ENCODE data around the gene EXOC6B. TPM values are rescaled to one million over a fixed set of nuclear protein-coding genes. Genes with fewer than 3 reads are reported as not detected.
A peak's percentile ranks its signal among the peaks of the same experiment; 100 is the strongest.

The EXOC6B gene
- total RNA-seq, 1 donor from 2014 or later: 13.8 TPM

- no peak overlapping the region for H3K4me3 Mint-ChIP-seq
- POLR2A ChIA-PET: no interaction called here
These were observed 674.9 kb downstream of the EXOC6B start for GRCh38 chr2:72150861-72151356.

GRCh38 chr2:72150157-72150860 is 675.5 kb downstream of the EXOC6B start:
- peaks cover 41% of the 10 kb centered on the region for H3K4me1 Mint-ChIP-seq
- peak overlapping the region; percentile 80 for H3K4me3 Mint-ChIP-seq
- peak overlapping the region; percentile 19 for H3K27ac Mint-ChIP-seq
- no peak for TF ChIP-seq CTCF (IDR thresholded peaks at IDR 0.05)
- ChIA-PET CTCF (interaction anchor here (0.7 to 1.3 kb wide), 8 partner anchors 11 to 620 kb away, joined by 3 to 19 read pairs (median 4); no protein-coding TSS in a partner anchor), POLR2A (no interaction called here)
- intact Hi-C loops (cut with micrococcal nuclease): loop anchor here (1.0 to 5.0 kb wide), 2 partner anchors 602 to 848 kb away; no protein-coding TSS in a partner anchor
- peaks cover 65% of the 10 kb centered on the region for H3K27me3 Mint-ChIP-seq
- ATAC-seq (ENCODE audit: low read depth): peak; percentile 66
- DNase-seq: no peak
- peaks cover 4% of the 10 kb centered on the region for H3K9me3 Mint-ChIP-seq
- no peaks in the 10 kb centered on the region for H3K36me3 Mint-ChIP-seq (ENCODE audit: low read depth)

More at GRCh38 chr2:72150861-72151356, 674.9 kb downstream of the EXOC6B start:
- ATAC-seq (ENCODE audit: low read depth): no peak
- peaks cover 35% of the 10 kb centered on the region for H3K4me1 Mint-ChIP-seq
- no peak for DNase-seq
- CTCF ChIA-PET: interaction anchor here (1.0 to 1.3 kb wide), 5 partner anchors 10 to 620 kb away, joined by 3 to 19 read pairs (median 4); no protein-coding TSS in a partner anchor
- no peak for TF ChIP-seq CTCF (IDR thresholded peaks at IDR 0.05)
- peaks cover 4% of the 10 kb centered on the region for H3K9me3 Mint-ChIP-seq
- no peak overlapping the region for H3K27ac Mint-ChIP-seq
- H3K36me3 Mint-ChIP-seq (ENCODE audit: low read depth): no peaks in the 10 kb centered on the region
- intact Hi-C loops (cut with micrococcal nuclease): loop anchor here (1.0 to 5.0 kb wide), 2 partner anchors 603 to 849 kb away; no protein-coding TSS in a partner anchor
- peaks cover 60% of the 10 kb centered on the region for H3K27me3 Mint-ChIP-seq

- ATAC-seq (ENCODE audit: low read depth) (no peak), DNase-seq (no peak)
- ChIA-PET POLR2A (no interaction called here), CTCF (interaction anchor here (0.6 to 1.3 kb wide), 9 partner anchors 12 to 619 kb away, joined by 3 to 19 read pairs (median 3); no protein-coding TSS in a partner anchor)
- Mint-ChIP-seq H3K9me3 (peaks cover 4% of the 10 kb centered on the region), H3K27ac (no peak overlapping the region), H3K4me3 (peak overlapping the region; percentile 80), H3K27me3 (peaks cover 65% of the 10 kb centered on the region), H3K4me1 (peaks cover 45% of the 10 kb centered on the region), H3K36me3 (ENCODE audit: low read depth) (no peaks in the 10 kb centered on the region)
- intact Hi-C loops (cut with micrococcal nuclease): loop anchor here (1.0 to 10.0 kb wide), 5 partner anchors 425 to 1145 kb away; partner anchors contain the start of genes EGR4 and EMX1
- TF ChIP-seq CTCF (IDR thresholded peaks at IDR 0.05): no peak
These were observed 676.2 kb downstream of the EXOC6B start for GRCh38 chr2:72149556-72150156.

- Mint-ChIP-seq H3K4me3 (peak overlapping the region; percentile 83), H3K9me3 (peaks cover 4% of the 10 kb centered on the region), H3K4me1 (peaks cover 45% of the 10 kb centered on the region), H3K36me3 (ENCODE audit: low read depth) (no peaks in the 10 kb centered on the region), H3K27ac (no peak overlapping the region), H3K27me3 (peaks cover 67% of the 10 kb centered on the region)
- TF ChIP-seq CTCF (IDR thresholded peaks at IDR 0.05): no peak
- DNase-seq: no peak
- CTCF ChIA-PET: interaction anchor here (0.6 kb wide), 1 partner anchor 224 kb away, joined by 3 read pairs; no protein-coding TSS in a partner anchor
- POLR2A ChIA-PET: no interaction called here
- peak; percentile 31 for ATAC-seq (ENCODE audit: low read depth)
- intact Hi-C loops (cut with micrococcal nuclease): loop anchor here (5.0 to 10.0 kb wide), 3 partner anchors 426 to 1146 kb away; partner anchors contain the start of genes EGR4 and EMX1
These were observed 676.8 kb downstream of the EXOC6B start for GRCh38 chr2:72148837-72149555.

Measured in activated B cell treated with CpG ODN at 0.5 μM for 24 hours (primary cell).